GM19328 (cell line): ENCODE measurements around the gene TRAF1.

Experiments used
- ATAC-seq: cut with Tn5 transposase; IDR thresholded peaks from one replicate; pipeline ENCODE4 v1.9.1; 2021; ENCODE audit warnings: mild to moderate bottlenecking, moderate library complexity; ENCODE audit not compliant: unreplicated experiment

TRAF1 gene

DNA sequence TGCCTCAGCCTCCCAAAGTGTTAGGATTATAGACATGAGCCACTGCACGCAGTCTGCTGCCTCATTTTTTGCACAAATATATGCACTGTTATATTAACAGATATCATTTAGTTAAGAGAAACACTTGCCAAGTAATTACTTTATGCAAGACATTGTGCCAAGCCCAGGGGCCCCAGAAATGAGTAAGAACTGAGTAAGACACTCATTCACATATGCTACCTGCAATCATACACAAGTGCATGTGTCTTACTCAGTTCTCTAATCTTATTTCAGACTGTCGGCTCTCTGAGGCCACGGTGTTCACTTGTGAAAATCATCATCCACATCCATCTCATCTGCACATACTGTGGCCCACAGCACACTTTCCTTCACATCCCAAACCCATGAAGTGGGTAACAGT, 16.0 kb downstream of the TRAF1 start:
- ATAC-seq = no peak

DNA sequence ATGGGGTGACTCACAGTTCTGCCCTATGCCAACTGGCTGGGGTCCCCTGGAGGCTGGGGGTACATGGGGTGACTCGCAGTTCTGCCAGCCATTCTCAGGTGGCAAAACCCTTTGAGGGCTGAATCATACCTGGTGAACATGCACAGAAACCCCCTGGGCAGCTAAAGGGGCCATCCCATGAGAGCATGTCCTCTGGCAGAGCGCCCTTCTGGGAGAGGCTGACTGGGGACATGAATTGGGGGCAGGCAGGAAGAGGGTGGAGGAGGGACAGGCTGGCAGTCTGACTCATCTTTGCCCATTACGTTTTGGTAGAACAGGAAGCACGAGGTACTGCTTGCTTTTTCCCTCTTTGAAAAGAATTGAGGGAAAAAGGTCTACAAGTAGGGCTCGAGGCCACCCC, 16.7 kb downstream of the TRAF1 start:
- ATAC-seq = no peak

DNA sequence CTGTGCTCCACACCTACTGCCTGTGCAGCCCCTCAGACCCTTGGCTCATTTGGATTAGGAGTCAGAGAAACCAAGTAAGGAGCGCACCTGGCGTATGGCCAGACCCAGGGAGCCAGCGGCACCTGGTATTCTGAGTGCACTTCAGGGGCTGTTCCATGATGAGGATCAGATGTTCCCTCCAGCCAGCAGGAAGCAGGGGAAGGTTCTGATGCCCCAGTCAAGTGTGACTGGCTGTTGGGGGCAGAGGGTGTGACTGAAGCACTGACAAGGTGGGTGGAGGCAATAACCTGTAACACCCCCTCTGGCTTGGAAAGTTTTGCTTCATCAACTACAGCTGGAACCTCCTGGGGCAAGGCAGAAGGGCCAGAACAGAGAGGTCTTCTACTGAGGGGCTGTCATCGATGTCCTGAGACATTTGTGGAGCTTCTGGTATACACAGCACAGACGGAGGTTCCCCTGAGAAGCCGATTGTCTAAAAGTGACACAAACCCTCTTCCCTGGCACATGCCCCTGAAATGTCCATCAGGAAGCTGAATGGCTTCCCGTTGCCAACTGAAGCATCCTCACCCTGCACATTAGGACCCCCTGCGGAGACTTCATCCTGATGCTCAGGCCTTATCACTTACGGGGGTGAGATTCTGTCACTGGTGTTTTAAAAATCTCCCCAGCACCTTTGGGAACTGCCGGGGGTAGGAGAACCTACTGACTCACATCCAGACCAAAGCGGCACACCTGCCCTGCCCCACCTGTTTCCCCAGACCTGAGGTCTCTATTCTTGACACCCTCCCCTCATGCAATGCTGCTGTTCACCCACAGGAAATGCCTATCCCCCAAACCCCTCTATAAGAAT, 21.1 kb downstream of the TRAF1 start:
- ATAC-seq = no peak

DNA sequence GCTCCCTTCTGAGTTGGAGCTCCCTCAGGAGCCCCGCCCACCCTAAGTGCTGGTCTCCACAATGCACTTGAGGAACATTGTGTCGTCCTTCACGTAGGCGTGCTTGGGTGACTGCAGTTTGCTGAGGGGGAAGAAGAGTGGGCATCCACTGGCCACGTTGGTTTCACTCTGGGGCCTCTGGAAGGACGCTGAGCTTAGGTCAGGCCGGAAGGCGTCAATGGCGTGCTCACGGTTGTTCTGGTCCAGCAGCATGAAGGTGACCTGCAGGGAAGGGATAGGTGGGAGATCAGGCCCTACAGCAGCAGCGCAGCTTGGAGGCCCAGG, 21.7 kb downstream of the TRAF1 start:
- no peak for ATAC-seq

DNA sequence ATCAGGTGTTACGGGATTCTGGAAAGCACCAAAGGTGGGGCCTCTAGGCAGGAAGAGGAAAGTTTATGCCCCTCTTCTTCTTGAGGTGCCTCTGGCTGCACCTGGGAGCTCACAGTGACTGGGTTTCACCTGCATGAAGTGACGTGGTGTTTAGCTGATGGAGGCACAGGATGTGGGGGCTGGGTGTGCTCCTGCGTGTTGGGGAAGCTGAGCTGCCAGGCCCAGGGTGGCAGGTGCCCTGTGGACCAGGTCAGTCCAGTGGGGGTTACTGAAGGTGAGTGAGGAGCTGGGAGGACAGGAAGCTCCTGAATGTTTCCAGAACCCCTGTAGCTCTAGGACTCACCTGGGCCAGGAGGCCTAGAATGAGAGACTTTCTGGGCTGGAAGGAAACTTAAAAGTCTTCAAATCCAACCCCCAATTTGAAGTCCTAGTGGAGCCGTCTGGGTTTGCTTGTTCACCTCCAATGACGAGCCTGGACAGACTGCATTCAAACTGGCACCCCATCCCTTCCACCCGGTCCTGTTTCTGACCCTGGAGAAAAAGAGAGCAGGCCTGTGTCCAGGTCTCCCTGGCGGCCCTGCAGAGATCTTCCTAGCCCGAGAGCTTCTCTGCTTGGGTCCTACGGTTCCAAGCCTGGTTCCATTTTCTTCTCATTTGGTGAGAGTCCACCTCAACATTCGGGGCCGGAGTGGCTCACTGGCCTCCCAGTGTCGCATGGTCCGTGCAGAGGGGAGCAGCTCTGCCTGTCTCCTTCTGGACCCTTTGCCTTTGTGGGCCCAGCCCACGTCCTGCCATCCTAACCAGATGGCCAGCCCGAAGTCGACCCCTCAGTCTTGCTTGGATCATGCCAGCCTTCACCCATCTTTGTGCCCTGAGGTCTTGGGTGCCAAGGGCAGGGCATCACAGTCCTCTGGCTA, 22.3 kb downstream of the TRAF1 start:
- ATAC-seq = no peak

GRCh38 chr9:120902569-120903535, 23.7 kb downstream of the TRAF1 start:
- no peak for ATAC-seq

- no peak for ATAC-seq
Measured at GRCh38 chr9:120901755-120902568, 24.6 kb downstream of the TRAF1 start.

- no peak for ATAC-seq
Measured at GRCh38 chr9:120900824-120901223, 25.8 kb downstream of the TRAF1 start.

DNA sequence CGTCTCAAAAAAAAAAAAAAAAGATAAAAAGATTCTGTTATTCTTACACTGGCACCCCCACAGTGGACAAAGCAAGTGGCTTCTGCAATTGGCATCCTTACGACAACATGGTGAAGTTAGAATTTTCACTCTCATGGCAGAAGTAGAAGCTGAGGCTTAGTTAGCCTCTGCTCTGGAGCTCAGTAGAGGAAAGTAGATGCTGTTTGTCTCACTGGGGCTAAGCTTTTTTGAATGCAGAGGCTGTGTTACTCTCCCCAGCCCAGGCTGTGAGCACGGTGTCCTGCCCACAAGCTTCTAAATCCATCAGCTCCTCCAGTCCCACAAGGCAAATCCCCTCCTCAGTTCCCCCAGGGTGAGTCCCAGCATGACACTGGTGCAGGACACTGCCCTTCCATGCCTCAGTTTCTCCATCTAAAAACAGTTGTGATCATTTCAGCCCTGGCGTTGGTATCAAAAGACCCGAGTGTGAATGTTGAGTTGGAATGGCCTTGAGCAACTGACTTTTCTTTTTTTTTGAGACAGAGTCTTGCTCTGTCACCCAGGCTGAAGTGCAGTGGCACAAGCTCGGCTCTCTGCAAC, 27.0 kb downstream of the TRAF1 start:
- no peak for ATAC-seq

- ATAC-seq = no peak
Measured at GRCh38 chr9:120898396-120898795, 28.2 kb downstream of the TRAF1 start.

DNA sequence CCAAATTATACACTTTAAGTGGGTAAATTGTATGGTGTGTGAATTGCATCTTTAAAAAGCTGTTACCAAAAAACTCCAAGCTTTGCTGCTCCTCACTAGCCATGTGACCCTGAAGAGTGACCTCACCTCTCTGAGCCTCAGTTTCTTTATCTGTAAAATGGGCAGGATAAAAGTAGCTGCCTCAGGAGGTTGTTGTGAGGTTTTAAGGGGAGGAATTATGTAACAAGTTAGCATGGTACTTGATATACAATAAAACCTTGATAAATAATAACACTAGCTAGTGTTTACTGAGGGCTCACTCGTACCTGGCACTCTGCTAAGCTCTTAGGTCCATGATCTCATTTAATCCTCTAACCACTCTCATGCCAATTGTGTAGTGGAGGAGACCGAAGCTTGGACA, 30.6 kb downstream of the TRAF1 start:
- no peak for ATAC-seq

DNA sequence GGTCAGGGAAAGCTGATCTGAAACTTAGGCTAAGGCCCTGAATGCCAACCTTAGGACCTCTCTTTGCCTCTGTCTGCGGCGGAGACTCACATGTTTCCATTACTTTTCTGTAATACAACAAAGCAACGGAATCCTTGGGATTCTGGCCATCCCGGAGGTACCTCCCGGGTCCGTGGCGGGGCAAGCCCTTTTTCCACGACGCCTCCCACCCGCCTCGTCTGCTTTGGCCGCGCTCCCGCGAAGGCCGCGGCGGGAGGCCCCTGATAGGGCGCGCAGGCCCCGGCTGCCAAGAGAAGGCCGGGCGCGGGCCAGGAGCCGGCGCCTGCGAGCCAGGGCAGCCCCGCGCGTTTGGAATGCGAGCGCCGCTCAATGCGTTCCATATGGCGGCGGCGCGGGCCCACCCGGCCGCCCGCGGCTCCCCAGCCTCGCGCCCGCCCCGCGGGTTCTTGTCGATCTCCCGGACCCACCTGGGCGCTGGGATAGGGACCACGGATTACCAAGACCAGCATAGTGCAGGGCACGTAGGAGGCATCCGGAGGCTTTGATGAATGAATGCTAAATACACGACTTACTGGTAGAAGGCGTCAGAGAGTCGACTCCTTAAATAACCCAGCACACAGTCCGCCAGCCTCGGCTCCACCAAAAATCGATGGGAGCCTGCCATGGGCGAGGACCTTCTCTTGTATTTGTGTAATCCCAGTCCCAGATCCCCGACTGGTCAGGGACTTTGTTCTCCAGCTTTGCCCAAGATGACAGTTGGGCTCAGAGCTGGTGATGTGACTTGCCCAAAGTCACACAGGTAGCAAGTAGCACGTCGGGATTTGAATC, 32.1 kb downstream of the TRAF1 start:
- ATAC-seq = no peak

GRCh38 chr9:120893611-120894307, 32.8 kb downstream of the TRAF1 start:
- no peak for ATAC-seq

DNA sequence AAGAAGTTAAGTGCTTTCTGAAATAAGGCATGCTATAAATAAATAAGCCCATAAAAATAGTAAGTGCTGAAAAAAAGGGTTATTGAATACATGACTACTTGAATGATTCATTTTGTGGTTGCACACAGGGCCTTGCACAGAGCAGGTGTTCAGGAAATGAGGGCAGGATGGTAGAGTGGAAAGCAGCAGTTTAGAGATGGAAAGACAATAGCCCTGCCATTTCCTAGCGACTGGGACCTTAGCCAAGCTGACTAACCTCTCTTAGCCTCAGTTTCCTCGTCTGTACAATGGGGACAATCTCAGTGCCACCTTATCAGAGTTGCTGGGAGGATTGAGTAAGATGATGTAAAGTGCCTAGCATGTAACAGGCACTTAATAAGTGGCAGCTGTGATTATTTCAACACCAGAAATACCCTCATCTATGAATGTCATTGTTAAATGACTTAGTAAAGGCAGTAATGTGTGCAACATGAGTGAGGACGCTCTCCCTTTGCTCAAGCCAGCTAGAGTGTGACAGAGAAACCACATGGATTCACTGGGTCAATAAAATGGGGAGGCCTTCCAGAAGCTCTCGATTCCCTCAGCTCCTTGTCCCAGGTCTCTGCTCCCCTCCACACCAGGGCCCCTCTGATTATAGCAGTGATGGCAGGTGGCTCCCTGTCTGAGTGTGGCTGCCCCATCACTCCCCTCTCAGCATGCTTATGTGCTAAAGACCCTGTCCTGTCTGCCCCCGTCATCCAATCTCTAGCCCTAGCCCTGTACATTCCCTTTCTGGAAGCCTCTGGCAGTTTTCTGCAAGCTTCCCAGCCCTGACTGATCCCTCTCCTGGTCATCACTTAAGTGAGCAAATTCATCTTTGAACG, 33.6 kb downstream of the TRAF1 start:
- peak; percentile 73 for ATAC-seq

DNA sequence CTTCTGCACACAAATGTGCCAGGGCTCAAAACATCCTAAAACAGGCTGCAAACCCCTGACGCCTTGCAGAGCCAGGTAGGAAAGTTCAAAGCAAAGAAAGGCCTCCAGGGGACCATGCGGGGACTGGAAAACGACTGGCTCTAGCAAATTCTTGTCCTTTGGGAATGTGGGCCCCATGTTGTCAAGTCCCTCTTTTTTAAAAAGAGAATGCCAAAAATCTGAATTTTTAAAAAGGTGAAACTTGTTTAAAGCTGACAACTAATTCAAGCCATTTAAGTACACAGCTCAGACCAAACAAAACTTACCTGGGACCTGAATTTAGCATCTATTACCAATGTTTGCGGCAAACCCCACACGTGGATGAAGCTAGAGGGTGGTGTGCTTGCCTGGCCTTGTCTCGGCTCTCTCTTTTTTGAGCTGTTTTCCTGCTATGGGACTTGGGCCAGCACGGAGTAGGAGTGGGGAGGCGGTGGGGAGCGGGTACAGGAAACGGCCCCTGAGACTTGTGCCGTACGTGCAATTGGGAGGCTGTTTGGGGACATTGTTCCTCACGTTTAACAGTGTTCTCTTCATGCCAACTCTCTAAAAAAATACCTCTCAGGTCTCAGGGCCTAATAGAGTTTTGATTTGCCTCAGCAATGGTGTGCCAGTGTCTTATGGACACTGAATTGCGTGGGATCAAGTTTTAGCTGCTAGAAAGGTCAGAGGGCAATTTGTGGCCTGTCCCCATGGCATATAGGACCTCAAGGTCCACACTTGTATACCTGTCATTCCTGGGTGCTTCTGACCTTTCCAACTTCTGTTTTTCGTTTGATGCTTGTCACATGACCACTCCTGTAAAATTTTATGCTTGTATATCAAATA, 34.5 kb downstream of the TRAF1 start:
- peak; percentile 31 for ATAC-seq

DNA sequence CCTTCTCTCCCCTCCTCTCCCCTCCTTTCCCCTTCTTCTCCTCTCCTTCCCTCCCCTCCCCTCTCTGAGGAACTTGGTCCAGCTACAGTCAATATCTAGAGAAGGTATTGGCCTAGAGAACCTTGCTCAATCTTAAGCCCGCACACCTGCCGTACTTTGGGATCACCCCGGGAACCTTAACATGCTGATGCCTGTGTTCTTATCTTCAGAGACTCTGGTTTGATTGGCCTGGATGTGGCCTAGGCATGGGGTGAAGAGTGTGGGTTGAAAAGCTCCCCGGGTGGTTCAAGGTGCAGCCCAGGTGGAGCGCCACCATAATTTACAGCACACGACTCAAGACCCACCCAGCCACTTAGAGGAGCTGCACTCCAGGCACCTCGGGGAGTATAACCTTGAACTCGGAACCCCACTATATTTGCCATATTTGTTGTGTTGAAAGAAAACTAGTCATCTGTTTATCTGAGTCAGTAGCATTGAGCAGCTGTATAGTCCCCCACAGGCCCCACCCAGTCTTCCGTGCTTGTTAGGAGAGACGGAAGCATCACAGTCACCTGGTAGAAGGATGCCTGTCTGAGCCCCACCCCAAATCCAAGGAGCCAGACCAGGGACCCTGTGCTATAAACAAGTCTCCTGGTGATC, 35.2 kb downstream of the TRAF1 start:
- no peak for ATAC-seq
